ENCODE results near the gene EID3. TPM values are rescaled to one million over a fixed set of nuclear protein-coding genes. Genes with fewer than 3 reads are reported as not detected.

EID3 gene
- total RNA-seq, 2 experiments from 2014 or later, result 4.7 TPM

GRCh38 chr12:104279164-104279563, 24.4 kb upstream of the EID3 start:
- Mint-ChIP-seq H3K4me3 (no peak overlapping the region), H3K36me3 (no peaks in the 10 kb centered on the region), H3K27ac (no peak overlapping the region), H3K9me3 (no peaks in the 10 kb centered on the region), H3K4me1 (ENCODE audit: low read depth) (peaks cover 9% of the 10 kb centered on the region), H3K27me3 (peaks cover 6% of the 10 kb centered on the region)
- no peak for DNase-seq
- POLR2A ChIA-PET, result no interaction called here
- intact Hi-C loops (cut with micrococcal nuclease), result no loop called here
- CTCF ChIA-PET, result interaction anchor here (0.6 kb wide), 1 partner anchor 24 kb away, joined by 4 read pairs; no protein-coding TSS in a partner anchor

DNA sequence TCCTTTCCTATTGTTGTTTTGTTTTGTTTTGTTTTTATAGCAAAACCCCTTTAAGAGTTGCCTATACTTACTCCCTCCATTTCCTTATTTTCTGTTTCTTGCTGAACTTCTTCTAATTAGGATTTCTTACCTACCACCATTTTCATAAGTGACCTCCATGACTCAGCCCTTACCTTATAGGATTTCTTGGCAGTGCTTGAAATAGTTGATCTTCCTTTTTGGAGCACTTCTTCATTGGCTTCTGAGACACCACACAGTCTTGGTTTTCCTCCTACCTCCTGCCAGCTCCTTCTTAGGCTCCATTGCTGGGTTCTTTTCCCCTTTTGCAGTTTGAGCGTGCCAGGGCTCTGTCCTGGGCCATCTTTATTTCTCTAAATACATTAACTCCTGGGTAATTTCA, 23.4 kb upstream of the EID3 start:
- Mint-ChIP-seq H3K27ac (no peak overlapping the region), H3K27me3 (peaks cover 6% of the 10 kb centered on the region)
- CTCF ChIA-PET, result interaction anchor here (0.6 kb wide), 1 partner anchor 23 kb away, joined by 4 read pairs; no protein-coding TSS in a partner anchor

DNA sequence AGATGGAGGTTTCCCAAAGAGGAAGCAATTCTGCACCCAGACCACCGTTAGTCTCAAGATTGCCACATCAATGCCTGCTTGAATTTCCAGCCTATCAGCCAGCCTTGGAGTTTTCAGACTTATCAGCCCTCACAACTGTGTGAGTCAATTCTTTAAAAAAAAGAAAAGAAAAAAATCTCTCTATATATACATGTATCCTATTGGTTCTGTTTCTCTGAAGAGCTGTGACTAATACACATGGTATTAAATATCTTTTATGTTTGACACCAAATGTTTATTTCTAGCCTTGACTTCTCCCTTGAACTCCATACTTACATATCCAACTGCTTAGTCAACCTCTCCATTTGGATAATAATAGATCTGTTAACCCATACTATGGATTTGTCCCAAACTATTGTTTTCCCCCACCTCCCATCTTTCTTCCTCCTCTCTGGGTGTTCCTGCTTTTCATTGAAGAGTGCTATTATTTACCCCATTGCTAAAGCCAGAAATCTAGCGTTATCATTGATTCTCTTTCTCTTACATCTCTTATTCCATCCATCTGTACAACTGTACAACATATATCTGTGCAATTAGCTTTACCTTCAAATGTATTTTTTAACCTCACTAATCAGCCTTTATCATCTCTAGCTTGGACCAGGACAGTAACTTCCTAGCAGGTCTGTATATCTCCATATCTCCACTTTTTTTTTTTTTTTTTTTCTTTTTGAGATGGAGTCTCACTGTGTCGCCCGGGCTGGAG, 22.7 kb upstream of the EID3 start:
- intact Hi-C loops (cut with micrococcal nuclease), result no loop called here
- DNase-seq, result no peak
- Mint-ChIP-seq H3K9me3 (no peaks in the 10 kb centered on the region), H3K4me1 (ENCODE audit: low read depth) (peaks cover 16% of the 10 kb centered on the region), H3K36me3 (no peaks in the 10 kb centered on the region), H3K27ac (no peak overlapping the region), H3K27me3 (peaks cover 6% of the 10 kb centered on the region), H3K4me3 (no peak overlapping the region)
- ChIA-PET POLR2A (no interaction called here), CTCF (no interaction called here)

More for the DNA sequence above, 23.4 kb upstream of the EID3 start:
- no peak for DNase-seq
- intact Hi-C loops (cut with micrococcal nuclease), result no loop called here
- Mint-ChIP-seq H3K4me3 (no peak overlapping the region), H3K36me3 (no peaks in the 10 kb centered on the region), H3K4me1 (ENCODE audit: low read depth) (peaks cover 11% of the 10 kb centered on the region), H3K9me3 (no peaks in the 10 kb centered on the region)
- POLR2A ChIA-PET, result no interaction called here

DNA sequence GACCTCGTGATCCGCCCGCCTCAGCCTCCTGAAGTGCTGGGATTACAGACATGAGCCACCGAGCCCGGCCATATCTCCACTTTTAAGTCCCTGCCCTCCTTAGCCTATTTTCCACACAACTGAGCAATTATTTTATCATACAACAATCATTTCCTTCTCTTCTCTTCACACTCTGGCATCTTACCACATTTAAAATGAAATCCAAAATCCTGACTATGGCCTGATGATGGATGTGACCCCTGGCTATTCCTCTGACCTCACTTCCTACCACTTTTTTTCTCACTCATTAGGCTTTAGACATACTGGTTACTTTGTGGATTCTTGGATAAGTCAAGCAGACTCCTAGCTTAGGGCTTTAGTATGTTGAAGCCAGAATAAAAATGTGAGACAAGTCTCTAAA, 21.9 kb upstream of the EID3 start:
- ChIA-PET POLR2A (no interaction called here), CTCF (no interaction called here)
- DNase-seq, result no peak
- no peaks in the 10 kb centered on the region for H3K36me3 Mint-ChIP-seq
- H3K9me3 Mint-ChIP-seq, result no peaks in the 10 kb centered on the region
- H3K27me3 Mint-ChIP-seq, result peaks cover 6% of the 10 kb centered on the region
- intact Hi-C loops (cut with micrococcal nuclease), result no loop called here
- H3K4me1 Mint-ChIP-seq (ENCODE audit: low read depth), result peaks cover 17% of the 10 kb centered on the region
- no peak overlapping the region for H3K27ac Mint-ChIP-seq
- H3K4me3 Mint-ChIP-seq, result no peak overlapping the region

DNA sequence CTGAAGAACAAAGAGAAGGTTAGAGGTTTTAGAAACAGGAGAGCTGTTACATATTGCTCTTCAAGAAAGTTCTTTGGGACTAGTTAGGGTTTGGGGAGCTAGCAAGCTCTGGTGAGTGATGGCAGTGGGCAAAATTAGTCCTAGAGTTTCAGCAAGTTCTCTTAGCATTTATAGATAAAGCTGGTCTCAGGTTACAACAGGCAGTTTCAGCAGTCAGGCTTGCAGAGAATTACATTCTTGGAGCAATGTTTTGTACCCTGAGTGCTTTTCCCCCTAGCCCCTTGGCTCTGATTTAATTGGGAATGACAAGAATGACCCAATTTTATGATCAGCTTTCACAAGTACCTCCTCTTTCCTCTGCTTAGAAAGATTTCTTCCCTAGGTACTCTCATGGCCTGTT, 21.4 kb upstream of the EID3 start:
- POLR2A ChIA-PET, result interaction anchor here (0.7 kb wide), 1 partner anchor 29 kb away, joined by 3 read pairs; no protein-coding TSS in a partner anchor
- Mint-ChIP-seq H3K36me3 (peaks cover 3% of the 10 kb centered on the region), H3K4me1 (ENCODE audit: low read depth) (peaks cover 18% of the 10 kb centered on the region), H3K27me3 (peaks cover 6% of the 10 kb centered on the region), H3K4me3 (no peak overlapping the region), H3K27ac (no peak overlapping the region), H3K9me3 (no peaks in the 10 kb centered on the region)
- CTCF ChIA-PET, result no interaction called here
- intact Hi-C loops (cut with micrococcal nuclease), result no loop called here
- no peak for DNase-seq

GRCh38 chr12:104285740-104286515, 17.6 kb upstream of the EID3 start:
- H3K4me1 Mint-ChIP-seq (ENCODE audit: low read depth), result peaks cover 16% of the 10 kb centered on the region
- H3K9me3 Mint-ChIP-seq, result no peaks in the 10 kb centered on the region
- H3K36me3 Mint-ChIP-seq, result peaks cover 24% of the 10 kb centered on the region
- peaks cover 2% of the 10 kb centered on the region for H3K27me3 Mint-ChIP-seq
- DNase-seq, result peak; percentile 37
- intact Hi-C loops (cut with micrococcal nuclease), result loop anchor here (1.0 to 5.0 kb wide), 8 partner anchors 71 to 671 kb away; partner anchors contain the start of genes CHST11, HSP90B1, SLC41A2 and TDG
- H3K27ac Mint-ChIP-seq, result peak overlapping the region; percentile 99
- ChIA-PET CTCF (interaction anchor here (0.7 to 4.8 kb wide), 5 partner anchors 10 to 329 kb away, joined by 3 to 57 read pairs (median 9); partner anchors contain the start of gene TXNRD1), POLR2A (interaction anchor here (0.8 to 3.6 kb wide), 8 partner anchors 9 to 356 kb away, joined by 3 to 46 read pairs (median 8); partner anchors contain the start of genes EID3, HSP90B1, NFYB and TDG)
- peak overlapping the region; percentile 98 for H3K4me3 Mint-ChIP-seq

DNA sequence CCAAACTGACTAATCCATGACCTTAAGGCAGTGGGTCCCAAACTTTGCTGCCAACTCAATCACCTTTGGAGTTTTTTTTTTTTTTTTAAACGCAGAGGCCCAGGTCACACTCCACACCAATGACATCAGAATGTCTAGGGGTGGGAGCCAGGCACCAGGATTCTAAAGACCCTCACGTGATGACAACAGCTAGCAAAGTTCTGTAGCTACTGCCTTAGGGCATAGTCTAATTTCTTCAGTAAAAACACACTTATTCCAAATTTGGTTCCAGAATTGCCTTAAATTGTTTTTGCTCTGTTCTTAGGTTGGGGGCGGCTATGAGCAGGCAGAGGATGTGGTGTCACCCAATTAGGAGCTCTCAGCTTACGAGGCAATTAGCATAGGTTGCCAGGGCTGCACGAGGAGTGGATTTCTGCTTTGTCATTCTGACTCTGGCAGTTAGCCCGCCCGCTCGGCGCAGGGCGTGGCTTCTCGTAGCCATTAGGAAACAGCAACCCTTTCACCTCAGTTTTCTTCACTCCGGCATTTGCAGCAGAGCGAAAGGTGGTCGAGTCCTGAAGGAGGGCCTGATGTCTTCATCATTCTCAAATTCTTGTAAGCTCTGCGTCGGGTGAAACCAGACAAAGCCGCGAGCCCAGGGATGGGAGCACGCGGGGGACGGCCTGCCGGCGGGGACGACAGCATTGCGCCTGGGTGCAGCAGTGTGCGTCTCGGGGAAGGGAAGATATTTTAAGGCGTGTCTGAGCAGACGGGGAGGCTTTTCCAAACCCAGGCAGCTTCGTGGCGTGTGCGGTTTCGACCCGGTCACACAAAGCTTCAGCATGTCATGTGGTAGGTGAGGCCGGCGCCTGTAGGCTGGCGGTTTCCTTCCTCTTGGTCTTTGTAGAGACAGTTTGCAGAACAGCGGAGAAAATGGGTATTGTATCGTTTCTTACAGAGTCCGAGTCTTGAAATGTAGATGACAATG, 16.7 kb upstream of the EID3 start:
- H3K4me3 Mint-ChIP-seq, result peak overlapping the region; percentile 98
- H3K9me3 Mint-ChIP-seq, result no peaks in the 10 kb centered on the region
- intact Hi-C loops (cut with micrococcal nuclease), result loop anchor here (1.0 to 5.0 kb wide), 10 partner anchors 66 to 671 kb away; partner anchors contain the start of genes CHST11, HCFC2, HSP90B1 and SLC41A2
- peak; percentile 94 for DNase-seq
- H3K27ac Mint-ChIP-seq, result peak overlapping the region; percentile 99
- ChIA-PET CTCF (interaction anchor here (0.6 to 4.8 kb wide), 13 partner anchors 10 to 330 kb away, joined by 3 to 57 read pairs (median 4); partner anchors contain the start of genes EID3 and TXNRD1), POLR2A (interaction anchor here (0.7 to 3.6 kb wide), 11 partner anchors 10 to 357 kb away, joined by 3 to 46 read pairs (median 5); partner anchors contain the start of genes CHST11, EID3, HSP90B1 and NFYB)
- no peaks in the 10 kb centered on the region for H3K27me3 Mint-ChIP-seq
- H3K4me1 Mint-ChIP-seq (ENCODE audit: low read depth), result peaks cover 16% of the 10 kb centered on the region
- peaks cover 26% of the 10 kb centered on the region for H3K36me3 Mint-ChIP-seq

- peak; percentile 92 for DNase-seq
- no peaks in the 10 kb centered on the region for H3K27me3 Mint-ChIP-seq
- H3K9me3 Mint-ChIP-seq, result no peaks in the 10 kb centered on the region
- H3K4me1 Mint-ChIP-seq (ENCODE audit: low read depth), result peaks cover 19% of the 10 kb centered on the region
- H3K36me3 Mint-ChIP-seq, result peaks cover 45% of the 10 kb centered on the region
- intact Hi-C loops (cut with micrococcal nuclease), result loop anchor here (1.0 to 5.0 kb wide), 4 partner anchors 15 to 669 kb away; partner anchors contain the start of genes CHST11, EID3, SLC41A2 and TDG
- ChIA-PET POLR2A (interaction anchor here (1.2 to 3.6 kb wide), 9 partner anchors 11 to 359 kb away, joined by 3 to 46 read pairs (median 7); partner anchors contain the start of genes CHST11, EID3, HSP90B1 and NFYB), CTCF (interaction anchor here (0.6 to 4.8 kb wide), 9 partner anchors 10 to 818 kb away, joined by 3 to 57 read pairs (median 4); partner anchors contain the start of genes EID3, TDG and TXNRD1)
- peak overlapping the region; percentile 99 for H3K27ac Mint-ChIP-seq
- peak overlapping the region; percentile 98 for H3K4me3 Mint-ChIP-seq
These were observed 14.8 kb upstream of the EID3 start for GRCh38 chr12:104288635-104289274.

GRCh38 chr12:104290320-104290719, 13.2 kb upstream of the EID3 start:
- CTCF ChIA-PET, result interaction anchor here (0.7 to 4.8 kb wide), 2 partner anchors 14 to 71 kb away, joined by 3 to 57 read pairs; partner anchors contain the start of genes EID3 and TXNRD1
- POLR2A ChIA-PET, result no interaction called here
- intact Hi-C loops (cut with micrococcal nuclease), result no loop called here
- Mint-ChIP-seq H3K36me3 (peaks cover 53% of the 10 kb centered on the region), H3K4me3 (no peak overlapping the region), H3K27me3 (no peaks in the 10 kb centered on the region), H3K9me3 (no peaks in the 10 kb centered on the region), H3K27ac (no peak overlapping the region), H3K4me1 (ENCODE audit: low read depth) (peaks cover 25% of the 10 kb centered on the region)
- DNase-seq, result no peak

- Mint-ChIP-seq H3K4me3 (no peak overlapping the region), H3K27me3 (no peaks in the 10 kb centered on the region), H3K4me1 (ENCODE audit: low read depth) (peaks cover 25% of the 10 kb centered on the region), H3K27ac (no peak overlapping the region), H3K36me3 (peaks cover 56% of the 10 kb centered on the region), H3K9me3 (no peaks in the 10 kb centered on the region)
- POLR2A ChIA-PET, result no interaction called here
- intact Hi-C loops (cut with micrococcal nuclease), result no loop called here
- CTCF ChIA-PET, result interaction anchor here (0.7 kb wide), 1 partner anchor 13 kb away, joined by 3 read pairs; the partner anchor contains the start of gene EID3
- no peak for DNase-seq
These were observed 12.7 kb upstream of the EID3 start for GRCh38 chr12:104290855-104291254.
